Right lobe of liver (tissue), 4 donors: ENCODE results near the gene OR4C3.
"Not testable (repeated sequence)": the region's sequence is repeated elsewhere in the genome, so short reads cannot be mapped to it uniquely, and the experiment has no call there.

ENCODE experiments used
- CTCF ChIP-seq, 4 donors: fragments of 200-600 bp in 3 of 4; fragments of 450-650 bp in 1 of 4; IDR thresholded peaks; one replicate each; pipeline versions ENCODE4 v1.5.1 to v1.8.0; 2016 to 2022; ENCODE audit warnings: antibody characterized with exemption in 4 of 4, mild to moderate bottlenecking in 2 of 4
- POLR2A ChIP-seq: fragments of 450-650 bp; IDR thresholded peaks from one replicate; pipeline ENCODE4 v1.6.1; 2017; ENCODE audit warnings: antibody characterized with exemption, mild to moderate bottlenecking
- donor health status: DM: no; HTN: no; CAD: no.
- donor health status: DM: no; HTN: no; CAD: no.
- donor health status: DM: no; HTN: yes; CAD: no.

DNA sequence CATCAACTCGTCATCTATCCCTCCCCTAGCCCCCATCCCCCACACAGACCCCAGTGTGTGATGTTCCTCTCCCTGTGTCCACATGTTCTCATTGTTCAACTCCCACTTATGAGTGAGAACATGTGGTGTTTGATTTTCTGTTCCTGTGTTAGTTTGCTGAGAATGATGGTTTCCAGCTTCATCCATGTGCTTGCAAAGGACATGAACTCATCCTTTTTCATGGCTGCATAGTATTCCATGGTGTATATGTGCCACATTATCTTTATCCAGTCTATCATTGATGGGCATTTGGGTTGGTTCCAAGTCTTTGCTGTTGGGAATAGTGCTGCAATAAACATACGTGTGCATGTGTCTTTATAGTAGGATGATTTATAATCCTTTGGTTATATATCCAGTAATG lies 17.8 kb downstream of the OR4C3 start:
- not testable (repeated sequence) for TF ChIP-seq CTCF (IDR thresholded peaks at IDR 0.05); POLR2A
